HG03175 (cell line): ENCODE data around the gene CPN2.

Experiments
- ATAC-seq: cut with Tn5 transposase; IDR thresholded peaks from one replicate; pipeline ENCODE4 v1.9.1; 2021; ENCODE audit warnings: mild to moderate bottlenecking, moderate library complexity; ENCODE audit not compliant: unreplicated experiment

CPN2 gene

DNA sequence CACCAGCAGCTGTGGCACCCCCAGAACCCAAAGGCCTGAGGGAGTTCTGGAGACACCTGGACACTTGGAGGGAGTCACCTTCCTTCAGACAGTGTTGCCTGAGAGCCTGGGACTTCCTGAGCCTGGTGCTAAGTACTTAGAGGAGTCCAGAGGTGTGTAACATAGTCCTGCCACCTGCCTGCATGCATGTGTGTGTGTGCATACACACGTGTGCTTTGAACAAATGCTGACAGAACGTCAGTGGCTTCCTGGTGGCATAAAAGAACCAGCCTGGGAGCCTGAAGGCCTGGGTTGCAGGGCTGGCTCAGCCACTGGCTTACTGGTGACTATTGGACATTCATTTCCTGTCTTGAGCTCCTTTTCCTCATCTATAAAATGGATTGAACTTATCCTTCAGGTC is 3.2 kb upstream of the CPN2 start:
- no peak for ATAC-seq

DNA sequence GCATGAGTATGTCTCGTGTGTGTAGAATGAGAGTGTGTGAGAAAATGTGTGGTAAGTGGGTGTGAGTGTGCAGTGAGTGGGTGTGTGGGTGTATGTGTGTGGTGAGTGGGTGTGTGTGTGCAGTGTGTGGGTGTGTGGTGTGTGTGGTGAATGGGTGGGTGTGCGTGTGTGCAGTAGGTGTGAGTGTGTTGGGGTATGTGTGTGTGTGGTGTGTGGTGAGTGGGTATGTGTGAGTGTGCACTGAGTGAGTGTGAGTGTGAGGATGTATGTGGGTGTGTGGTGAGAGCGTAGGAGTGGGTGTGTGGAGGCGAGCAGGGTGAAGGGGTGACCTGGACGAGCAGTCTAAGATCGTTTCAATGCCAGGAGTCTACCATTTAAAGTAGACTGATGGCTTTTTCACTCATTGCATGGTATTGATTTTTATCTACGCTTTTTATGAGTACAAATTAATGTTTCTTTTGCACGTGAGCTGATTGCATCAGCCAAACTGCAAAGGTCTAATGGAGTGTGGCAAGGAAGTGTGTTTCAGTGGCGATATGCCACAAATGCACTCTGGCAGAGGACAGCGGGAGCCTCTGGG is 1.6 kb upstream of the CPN2 start:
- no peak for ATAC-seq

DNA sequence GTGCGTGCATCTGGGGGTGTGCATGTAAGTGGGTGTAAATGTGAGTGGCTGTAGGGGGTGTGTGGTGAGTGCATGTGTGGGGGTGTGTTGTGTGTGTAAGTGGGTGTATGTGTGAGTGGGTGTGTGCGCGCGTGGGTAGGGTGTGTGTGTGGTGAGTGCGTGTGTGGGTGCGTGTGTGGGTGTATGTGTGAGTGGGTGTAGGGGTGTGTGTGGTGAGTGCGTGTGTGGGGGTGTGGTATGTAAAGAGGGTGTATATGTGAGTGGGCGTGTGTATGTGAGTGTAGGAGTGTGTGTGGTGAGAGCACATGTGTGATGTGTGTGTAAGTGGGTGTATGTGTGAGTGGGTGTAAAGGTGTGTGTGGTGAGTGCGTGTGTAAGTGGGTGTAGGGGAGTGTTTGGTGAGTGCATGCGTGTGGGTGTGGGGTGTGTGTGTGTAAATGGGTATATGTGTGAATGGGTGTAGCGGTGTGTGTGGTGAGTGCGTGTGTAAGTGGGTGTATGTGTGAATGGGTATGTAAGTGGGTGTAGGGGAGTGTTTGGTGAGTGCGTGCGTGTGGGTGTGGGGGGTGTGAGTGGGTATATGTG is 916 bp upstream of the CPN2 start:
- no peak for ATAC-seq

DNA sequence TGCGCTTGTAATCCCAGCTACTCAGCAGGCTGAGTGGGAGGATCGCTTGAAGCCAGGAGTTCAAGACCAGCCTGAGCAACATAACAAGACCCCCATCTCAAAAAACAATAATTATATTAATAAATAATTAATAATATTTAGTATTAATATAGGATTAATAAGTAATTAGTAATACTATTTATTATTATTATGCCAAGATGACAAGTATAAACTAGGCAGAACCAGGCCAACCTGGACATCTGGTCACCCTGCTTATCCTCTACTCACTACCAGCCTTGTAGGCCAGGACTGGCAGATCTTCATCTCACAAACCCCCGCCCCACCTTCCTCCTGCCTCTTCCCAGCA is 429 bp downstream of the CPN2 start:
- ATAC-seq = no peak

DNA sequence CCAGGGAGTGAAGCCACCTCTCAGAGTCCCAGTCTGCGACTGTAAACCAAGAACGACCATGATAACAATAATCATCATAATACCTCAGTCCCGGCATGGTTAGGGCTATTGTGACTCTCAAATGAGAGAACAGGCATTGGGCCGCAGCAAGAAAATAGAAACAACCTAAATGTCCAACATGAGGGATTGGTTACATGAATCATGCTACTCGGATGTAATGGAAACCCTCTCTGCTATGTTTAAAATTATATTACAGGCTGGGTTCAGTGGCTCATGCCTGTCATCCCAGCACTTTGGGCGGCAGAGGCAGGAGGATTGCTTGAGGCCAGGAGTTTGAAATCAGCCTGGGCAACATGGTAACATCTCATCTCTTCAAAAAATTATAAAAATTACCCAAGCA is 2.8 kb downstream of the CPN2 start:
- no peak for ATAC-seq

DNA sequence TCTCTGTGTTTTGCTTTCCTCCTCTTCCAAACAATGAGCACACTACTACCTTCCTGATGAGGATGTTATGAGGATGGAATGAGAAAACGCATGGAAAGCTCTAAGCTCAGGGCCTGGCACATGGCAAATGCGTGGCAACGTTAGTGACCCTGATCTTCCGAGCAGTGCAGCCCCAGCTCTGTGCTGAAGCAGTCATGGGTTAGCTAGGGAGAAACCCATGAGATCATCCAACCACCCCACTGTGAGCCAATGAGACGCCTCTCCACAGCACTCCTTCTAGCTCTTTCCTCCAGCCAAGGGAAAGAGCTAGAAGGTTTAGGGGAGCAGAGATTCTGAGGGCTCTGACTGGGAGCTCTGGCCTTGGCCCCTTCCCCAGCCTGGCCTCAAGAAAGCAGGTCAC is 4.5 kb downstream of the CPN2 start:
- ATAC-seq = no peak

DNA sequence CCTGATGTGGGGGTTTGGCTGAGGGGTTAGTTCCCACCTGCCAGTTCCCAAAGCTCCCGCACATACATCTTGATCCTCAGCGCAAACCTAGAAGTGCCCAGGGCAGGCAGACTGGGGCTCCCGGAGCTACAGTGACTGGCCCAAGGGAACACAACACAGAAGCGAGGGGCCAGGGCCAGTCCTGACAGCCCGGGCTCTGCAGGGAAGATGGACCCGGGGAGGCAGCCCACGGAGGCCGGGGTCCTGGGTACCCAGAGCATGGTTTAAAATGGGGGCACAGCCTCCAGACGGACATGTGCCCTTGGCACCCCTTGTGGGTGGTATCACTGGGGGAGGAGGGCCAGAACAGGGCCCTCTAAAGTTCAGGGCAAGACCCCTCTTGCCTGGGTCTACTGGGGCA is 5.1 kb downstream of the CPN2 start:
- no peak for ATAC-seq

DNA sequence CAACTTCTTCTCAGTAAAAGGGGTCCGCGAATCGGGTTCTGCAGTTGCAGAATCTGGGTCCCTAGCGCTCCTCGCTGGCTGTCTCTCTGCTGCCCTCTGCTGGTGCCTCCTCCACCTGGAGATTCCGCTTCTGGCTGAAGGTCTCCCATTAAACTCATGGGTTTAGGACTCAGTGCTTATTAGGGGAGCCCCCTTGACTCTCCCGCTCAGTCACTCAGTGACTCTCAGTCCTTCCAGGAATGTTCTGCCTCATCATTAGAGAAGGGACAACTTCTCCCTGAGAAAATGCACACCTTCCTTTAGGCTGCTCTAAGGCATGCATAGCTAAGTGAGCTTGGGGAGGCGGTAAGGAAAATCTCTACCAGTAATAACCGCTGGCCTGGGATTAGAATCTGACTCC is 7.1 kb downstream of the CPN2 start:
- ATAC-seq = peak; percentile 61

DNA sequence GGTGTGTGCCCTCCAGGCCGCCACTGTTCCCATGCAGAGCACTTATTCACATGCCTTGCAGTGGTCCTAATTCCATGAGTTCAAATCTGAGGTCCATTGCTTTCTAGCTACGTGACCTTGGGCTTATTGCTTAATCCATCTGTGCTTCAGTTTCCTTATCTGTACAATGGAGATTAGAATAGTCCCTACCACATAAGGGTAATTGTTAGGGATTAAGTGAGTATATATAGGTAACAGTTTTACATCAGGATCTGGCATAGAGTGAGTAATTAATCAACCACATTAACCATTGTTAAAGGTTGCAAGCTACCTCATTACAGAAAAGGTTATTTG is 7.6 kb downstream of the CPN2 start:
- no peak for ATAC-seq

DNA sequence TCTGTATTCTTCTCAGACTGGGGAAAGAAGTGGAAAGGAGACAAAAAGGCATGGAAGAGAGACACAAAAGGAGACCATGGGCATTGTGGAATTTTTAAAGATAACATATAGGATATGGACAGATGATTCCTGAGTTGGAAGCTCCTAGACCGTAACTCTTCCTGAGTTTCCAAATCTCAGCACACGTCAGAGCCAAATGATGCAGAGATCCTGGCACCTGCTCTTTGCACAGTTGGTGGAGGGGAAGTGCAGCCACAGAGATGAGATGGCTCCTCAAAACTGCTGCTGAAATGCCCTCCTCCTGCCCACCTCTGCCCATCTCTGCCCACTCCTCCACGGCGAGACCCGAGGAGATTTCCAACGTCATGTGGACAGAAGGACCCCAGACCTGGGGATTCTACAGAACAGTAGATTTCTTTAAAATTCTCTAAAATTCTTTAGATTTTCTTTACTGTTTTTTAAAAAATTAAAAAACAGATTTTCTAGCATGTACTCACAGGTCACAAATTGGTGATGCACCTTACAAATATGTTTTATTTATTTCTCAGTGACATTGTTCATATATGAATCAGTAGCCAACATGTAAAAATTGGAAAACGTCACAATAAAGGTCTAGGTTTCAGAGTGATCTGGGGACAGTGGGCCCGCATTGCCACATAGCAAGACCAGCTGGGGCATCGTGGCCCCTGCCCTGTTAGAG is 8.1 kb downstream of the CPN2 start:
- ATAC-seq = no peak

DNA sequence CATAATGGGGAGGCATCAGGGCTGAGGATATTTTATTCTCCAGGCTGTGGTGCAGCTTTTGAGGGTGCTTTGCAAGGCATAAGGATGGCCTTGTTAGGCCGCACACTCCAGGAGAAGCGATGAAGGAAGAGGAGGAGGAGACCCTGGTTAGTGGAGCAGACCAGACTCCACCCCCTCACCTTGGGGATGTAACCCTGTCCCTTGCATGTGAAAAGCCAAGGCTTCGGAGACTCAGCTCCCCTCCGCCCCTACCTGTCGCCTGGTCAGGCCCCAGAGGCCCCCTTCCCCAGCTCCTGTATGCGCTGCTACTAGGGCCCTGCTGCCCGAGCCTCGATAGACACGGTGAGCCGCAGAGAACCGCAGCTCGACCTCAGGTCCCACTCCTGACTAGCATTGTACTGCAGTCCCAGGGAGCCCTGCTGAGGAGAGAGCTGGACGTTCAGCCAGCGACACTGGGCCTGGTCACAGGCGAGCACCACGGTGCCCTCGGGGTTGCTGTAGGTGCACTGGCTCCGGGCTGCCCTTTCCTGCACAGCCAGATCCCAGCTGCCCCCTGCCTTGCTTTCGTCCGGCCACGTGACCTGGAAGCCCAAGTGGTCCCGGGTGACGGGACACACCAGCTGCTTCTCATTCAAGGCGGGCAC is 10.2 kb downstream of the CPN2 start:
- no peak for ATAC-seq

DNA sequence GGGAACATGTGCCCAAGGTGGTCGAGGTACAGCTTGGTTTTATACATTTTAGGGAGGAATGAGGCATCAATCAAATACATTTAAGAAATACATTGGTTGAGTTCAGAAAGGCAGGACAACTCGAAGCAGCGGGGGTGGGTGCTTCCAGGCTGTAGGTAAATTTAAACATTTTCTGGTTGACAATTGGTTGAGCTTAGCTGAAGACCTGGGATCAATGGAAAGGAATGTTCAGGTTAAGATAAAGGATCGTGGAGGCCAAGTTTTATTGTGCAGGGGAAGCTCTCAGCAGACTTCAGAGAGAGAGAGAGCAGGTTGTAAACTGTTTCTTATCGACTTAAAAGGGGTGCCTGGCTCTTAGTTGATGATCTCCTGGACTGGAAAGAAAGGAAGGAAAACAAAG is 11.3 kb downstream of the CPN2 start:
- ATAC-seq = no peak

DNA sequence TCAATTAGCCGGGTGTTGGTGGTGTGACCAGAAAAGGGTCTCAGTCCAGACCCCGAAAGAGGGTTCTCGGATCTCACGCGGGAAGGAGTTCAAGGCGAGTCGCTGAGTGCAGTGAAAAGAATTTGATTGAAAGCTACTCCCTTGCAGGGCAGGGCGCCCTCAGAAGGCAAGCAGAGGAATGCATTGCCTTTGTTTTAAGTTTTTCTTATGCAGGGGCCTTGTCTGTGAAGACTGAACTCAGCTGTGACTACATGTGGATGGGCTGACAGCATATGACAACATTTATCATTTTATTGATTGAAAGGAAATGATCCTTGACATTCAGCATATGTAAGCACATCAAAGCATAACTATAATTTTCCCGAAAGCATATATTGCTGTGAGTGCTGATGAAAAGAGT is 11.8 kb downstream of the CPN2 start:
- ATAC-seq = no peak

DNA sequence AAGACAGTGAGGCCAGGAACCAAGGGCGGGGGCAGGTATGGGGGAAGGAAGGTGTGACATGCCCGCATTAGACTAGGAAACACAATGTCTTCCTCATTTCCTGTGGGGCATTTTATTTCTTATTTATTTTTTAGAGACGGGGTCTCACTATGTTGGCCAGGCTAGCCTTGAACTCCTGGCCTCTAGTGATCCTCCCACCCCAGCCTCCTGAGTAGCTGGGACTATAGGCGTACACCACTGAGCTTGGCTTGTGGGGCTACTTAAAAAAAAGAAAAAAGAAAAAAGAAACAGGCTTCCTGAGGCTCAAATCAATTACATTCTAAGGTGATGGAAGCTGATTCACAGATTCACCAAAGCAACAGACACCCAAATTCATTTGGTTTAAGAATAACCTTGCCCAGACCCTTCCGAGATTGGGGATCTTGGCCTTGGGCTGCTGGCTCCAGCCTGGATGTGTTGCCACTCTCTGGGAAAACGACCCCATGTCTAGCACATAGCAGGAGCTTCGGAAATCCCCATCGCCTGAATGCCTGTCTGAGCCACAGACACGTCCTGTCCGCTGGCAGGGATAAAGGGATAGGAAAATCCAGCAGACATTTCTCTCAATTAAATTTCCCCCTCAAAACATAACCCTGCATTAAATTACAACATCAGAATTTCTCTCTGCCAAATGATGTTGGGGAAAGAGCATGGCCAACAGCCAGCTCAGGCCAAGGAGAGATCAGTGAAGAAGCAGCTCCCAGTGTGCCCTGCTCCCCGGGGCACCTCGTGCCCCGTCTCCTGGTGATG is 13.0 kb downstream of the CPN2 start:
- no peak for ATAC-seq

DNA sequence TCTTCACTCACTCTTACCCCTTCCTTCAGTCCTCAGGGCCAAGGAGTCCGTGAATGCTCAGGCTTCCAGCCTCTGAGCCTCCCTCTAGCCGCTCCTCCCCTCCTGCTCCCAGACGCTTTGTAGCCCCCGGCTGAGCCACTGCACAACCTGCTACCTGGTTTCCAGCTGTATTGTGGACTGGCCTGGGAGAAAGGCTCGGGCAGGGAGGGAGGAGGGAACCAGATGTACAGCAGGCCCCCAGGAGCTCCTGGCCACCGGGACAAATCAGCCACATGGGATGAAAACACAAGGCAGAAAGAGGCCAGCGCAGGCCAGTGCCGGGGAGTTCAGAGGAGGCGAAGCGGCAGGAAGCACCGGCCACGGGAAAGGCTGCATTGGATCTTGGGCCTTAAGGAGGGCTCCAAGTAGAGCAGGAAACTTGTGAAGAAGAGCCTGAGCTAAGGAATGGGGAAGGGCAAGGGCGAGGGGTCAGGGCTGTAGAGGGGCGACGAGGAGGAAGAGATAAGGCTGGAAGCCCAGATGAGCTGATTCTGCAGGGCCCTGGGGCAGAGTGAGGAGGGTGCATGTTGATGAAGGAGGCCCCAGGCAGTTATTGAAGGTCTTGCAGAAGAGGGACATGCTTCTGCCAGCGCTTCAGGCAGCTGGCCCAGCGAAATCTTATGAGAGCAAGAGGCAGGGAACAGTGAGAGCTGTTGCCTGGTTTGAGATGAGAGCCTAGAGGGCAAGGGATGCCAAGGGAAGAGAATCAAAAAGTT is 14.3 kb downstream of the CPN2 start:
- no peak for ATAC-seq

DNA sequence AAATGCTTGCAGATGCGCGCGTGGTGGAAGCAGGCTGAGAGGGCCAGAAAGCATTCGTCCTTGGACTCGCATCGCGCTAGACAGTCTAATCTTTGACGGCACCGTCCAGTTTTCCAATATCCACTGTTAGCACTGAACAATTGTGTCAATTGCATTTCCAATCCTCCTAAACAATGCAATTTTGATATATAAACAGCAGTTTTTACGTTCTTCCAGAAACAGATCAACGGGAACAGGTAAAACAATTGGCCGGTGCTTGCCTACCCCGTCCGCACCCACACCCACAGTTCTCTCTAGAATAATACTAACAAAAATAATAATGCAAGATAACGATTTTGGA is 17.2 kb downstream of the CPN2 start:
- no peak for ATAC-seq

DNA sequence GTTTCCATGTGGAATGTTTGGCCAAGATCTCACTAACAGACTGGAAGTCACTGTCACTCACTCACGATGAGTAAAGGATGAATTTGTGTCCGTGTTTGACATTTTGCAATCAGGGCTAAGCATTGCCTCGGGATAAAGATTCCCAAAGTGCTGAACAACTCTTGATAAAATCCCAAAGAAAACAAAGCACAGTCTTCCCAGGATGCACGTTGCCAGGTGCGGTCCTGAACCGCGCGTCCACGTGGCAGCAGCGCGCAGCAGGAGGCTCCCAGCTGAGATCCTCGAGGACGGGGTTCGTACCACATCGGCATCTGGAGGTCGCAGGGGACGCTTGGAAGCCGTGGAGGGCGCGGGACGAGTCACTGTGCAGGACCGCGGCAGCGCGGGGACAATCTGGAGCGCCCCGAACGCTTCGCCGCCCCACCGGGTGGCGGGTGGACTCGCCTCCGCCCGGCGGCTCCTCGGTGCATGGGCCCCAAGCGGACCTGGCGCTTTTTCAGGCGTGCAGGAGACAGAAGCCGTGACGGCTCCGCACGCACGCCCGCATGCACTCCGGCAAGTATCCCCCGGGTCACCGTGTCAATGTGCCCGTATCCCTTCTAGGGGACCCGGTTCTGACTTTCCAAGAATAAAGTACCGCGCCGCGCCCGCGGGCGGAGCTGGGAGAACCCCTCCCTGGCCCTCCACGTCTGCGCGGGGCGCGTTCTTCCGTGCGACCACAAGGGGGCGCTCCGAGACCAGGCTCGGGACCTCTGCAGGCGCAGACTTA is 17.7 kb downstream of the CPN2 start:
- ATAC-seq = peak; percentile 89

DNA sequence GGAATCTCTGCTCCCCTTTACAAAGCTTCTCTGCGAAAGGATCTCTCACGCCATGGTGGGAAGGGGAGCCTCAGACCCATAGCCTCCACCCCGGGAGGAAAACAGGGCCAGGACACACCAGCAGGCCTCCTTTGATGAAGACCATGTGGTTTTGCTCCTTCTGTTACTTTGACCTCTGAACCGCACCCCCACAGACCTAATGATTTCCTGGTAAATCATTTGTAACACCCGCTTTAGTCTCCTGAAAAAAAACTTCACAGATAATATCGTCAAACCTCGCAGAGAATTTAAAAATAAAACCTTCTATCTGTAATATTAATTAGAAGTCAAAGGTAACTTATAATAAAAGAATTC is 18.3 kb downstream of the CPN2 start:
- ATAC-seq = no peak

DNA sequence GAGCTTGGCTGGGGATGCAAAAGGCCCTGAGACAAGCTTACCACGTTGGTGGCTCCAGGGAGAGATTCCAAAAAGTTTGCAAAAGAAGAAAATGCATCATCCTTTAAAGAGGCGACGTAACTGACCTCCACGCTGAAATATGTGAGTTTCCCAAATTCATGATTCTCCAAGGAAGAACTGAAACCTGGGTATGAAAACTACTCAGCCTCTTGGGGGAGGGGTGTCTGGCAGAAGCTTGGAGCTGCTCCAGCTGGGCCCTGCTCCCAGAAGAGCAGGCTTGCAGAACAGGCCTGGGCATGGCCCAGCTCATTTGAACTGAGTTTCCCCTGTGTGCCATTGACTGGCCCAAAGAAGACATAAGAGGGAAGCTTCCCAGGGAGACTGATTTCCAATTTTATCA is 20.5 kb downstream of the CPN2 start:
- no peak for ATAC-seq

DNA sequence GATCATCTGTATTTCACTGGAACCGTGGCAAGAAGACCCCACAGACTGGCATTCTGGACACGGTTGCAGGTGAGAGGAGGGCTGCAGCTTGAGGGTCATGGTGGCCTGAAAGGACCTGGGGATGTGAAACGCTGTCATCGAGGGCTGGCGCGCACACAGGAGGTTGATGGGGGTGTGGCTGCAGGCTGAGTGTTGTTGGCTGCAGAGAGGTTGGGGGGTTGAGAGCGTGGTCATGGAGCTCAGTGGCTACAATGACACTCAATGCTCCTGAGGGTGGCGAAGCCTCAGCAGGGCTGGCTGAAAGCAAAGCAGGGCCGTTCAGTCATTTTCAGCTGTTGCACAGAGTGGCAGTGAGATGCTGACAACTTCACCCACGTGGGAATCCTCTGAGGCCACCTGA is 21.0 kb downstream of the CPN2 start:
- no peak for ATAC-seq

DNA sequence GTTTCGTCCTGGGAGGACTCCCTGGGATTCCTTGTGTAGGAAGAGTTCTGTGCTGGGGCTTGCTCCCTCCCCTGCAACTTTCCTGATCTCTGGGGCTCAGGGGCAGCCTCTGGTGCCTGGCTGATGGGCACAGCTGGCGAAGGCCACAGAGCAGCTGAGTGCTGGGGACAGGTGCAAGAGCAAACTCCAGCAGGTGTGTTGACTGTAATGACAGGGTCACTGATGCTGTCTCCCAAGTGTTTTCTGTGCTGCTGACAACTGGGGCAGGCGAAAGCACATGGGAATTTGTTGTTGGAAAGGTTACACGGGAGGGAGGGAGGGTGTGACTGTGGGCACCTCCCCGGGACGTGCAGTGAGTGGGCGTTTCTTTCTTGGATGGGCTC is 21.6 kb downstream of the CPN2 start:
- no peak for ATAC-seq
